Fibroblast of peridontal ligament (primary cell): ENCODE results near the gene KCNJ10.

ENCODE experiments used
- DNase-seq: peaks from one replicate; pipeline ENCODE4 v3.0.0-alpha.2; 2010; ENCODE audit errors: extremely low read depth

The KCNJ10 gene

GRCh38 chr1:160024195-160024905, 45.6 kb downstream of the KCNJ10 start:
- DNase-seq, result no peak

- DNase-seq, result no peak
Observed at GRCh38 chr1:160022330-160023310, 47.3 kb downstream of the KCNJ10 start.

GRCh38 chr1:160021376-160022074, 48.4 kb downstream of the KCNJ10 start:
- no peak for DNase-seq

GRCh38 chr1:160020196-160020595, 49.8 kb downstream of the KCNJ10 start:
- DNase-seq, result no peak

- peak; percentile 35 for DNase-seq
Observed at GRCh38 chr1:160018900-160019299, 51.1 kb downstream of the KCNJ10 start.

GRCh38 chr1:160018347-160018746, 51.6 kb downstream of the KCNJ10 start:
- no peak for DNase-seq

GRCh38 chr1:160017592-160017991, 52.4 kb downstream of the KCNJ10 start:
- no peak for DNase-seq

- no peak for DNase-seq
Observed at GRCh38 chr1:160011781-160012180, 58.2 kb downstream of the KCNJ10 start.

GRCh38 chr1:160009801-160010200, 60.2 kb downstream of the KCNJ10 start:
- no peak for DNase-seq

- no peak for DNase-seq
Observed at GRCh38 chr1:160009081-160009480, 60.9 kb downstream of the KCNJ10 start.

GRCh38 chr1:160007577-160008200, 62.3 kb downstream of the KCNJ10 start:
- DNase-seq, result peak; percentile 55

- DNase-seq, result peak; percentile 65
Observed at GRCh38 chr1:160006312-160006940, 63.5 kb downstream of the KCNJ10 start.

- DNase-seq, result no peak
Observed at GRCh38 chr1:160005070-160005469, 64.9 kb downstream of the KCNJ10 start.

- DNase-seq, result no peak
Observed at GRCh38 chr1:160004425-160004824, 65.5 kb downstream of the KCNJ10 start.

- no peak for DNase-seq
Observed at GRCh38 chr1:160004001-160004400, 66.0 kb downstream of the KCNJ10 start.

- DNase-seq, result no peak
Observed at GRCh38 chr1:160001440-160001839, 68.5 kb downstream of the KCNJ10 start.

GRCh38 chr1:159999204-159999603, 70.8 kb downstream of the KCNJ10 start:
- no peak for DNase-seq

GRCh38 chr1:159996653-159997052, 73.3 kb downstream of the KCNJ10 start:
- peak; percentile 91 for DNase-seq

- DNase-seq, result no peak
Observed at GRCh38 chr1:159994896-159995295, 75.1 kb downstream of the KCNJ10 start.

- no peak for DNase-seq
Observed at GRCh38 chr1:159993911-159994310, 76.0 kb downstream of the KCNJ10 start.

GRCh38 chr1:159992161-159992560, 77.8 kb downstream of the KCNJ10 start:
- no peak for DNase-seq
